Cardiac muscle cell (in vitro differentiated cells and primary cell): ENCODE data around the gene XAGE1B. TPM values are rescaled to one million over a fixed set of nuclear protein-coding genes. Genes with fewer than 3 reads are reported as not detected.
"Not testable (repeated sequence)": the region's sequence is repeated elsewhere in the genome, so short reads cannot be mapped to it uniquely, and the experiment has no call there.

Experiments used
- DNase-seq, 2 donors: peaks; one replicate each; pipeline versions ENCODE4 v3.0.0 to v3.0.0-alpha.2; 2010 to 2017; ENCODE audit warnings: low read depth in 1 of 2, low spot score in 1 of 2
- H3K27ac ChIP-seq: fragments of 200-600 bp; sonication (generic); 2 replicates; pipeline ENCODE4 v1.5.1; 2016
- H3K27me3 ChIP-seq: fragments of 200-600 bp; sonication (generic); 2 replicates; pipeline ENCODE4 v1.6.0; 2016; ENCODE audit warnings: control low read depth
- H3K36me3 ChIP-seq: fragments of 200-600 bp; sonication (generic); 2 replicates; pipeline ENCODE4 v1.5.1; 2016; ENCODE audit warnings: control low read depth
- H3K4me1 ChIP-seq: fragments of 200-600 bp; sonication (generic); 2 replicates; pipeline ENCODE4 v1.8.1; 2017; ENCODE audit warnings: low read depth, mild to moderate bottlenecking, mixed run types
- H3K4me3 ChIP-seq: fragments of 200-600 bp; sonication (generic); 2 replicates; pipeline ENCODE4 v1.5.1; 2016; ENCODE audit warnings: mild to moderate bottlenecking
- H3K9me3 ChIP-seq: fragments of 200-600 bp; sonication (generic); 2 replicates; pipeline ENCODE4 v1.5.1; 2017; ENCODE audit warnings: low read depth, mild to moderate bottlenecking, control low read depth
- polyA plus RNA-seq: library from polyadenylated mRNA; unstranded; fragments of >200 nt; fragmentation: Nextera tagmentation; extraction: Ambion mirVana; gene quantifications from 2 replicates; pipeline ENCODE4 v1.2.1, GENCODE V29; 2016
- total RNA-seq: library from RNA; depleted of rRNA; stranded (reverse); fragments of >200 nt; gene quantifications from 2 replicates; pipeline ENCODE4 v1.2.3, GENCODE V29; 2016
- TF ChIP-seq, protein P1 (sequence below): IDR thresholded peaks from 2 replicates; pipeline ENCODE4 v1.5.1; 2012; ENCODE audit warnings: low read depth, mild to moderate bottlenecking, low read length

The XAGE1B gene
- total and polyA plus RNA-seq, 2 experiments from 2014 or later: not detected

- Histone ChIP-seq H3K27ac (no peak overlapping the region), H3K27me3 (no peaks in the 10 kb centered on the region), H3K9me3 (no peaks in the 10 kb centered on the region), H3K4me3 (no peak overlapping the region), H3K36me3 (no peaks in the 10 kb centered on the region), H3K4me1 (no peaks in the 10 kb centered on the region)
- DNase-seq: no peak
- TF ChIP-seq, protein P1, sequence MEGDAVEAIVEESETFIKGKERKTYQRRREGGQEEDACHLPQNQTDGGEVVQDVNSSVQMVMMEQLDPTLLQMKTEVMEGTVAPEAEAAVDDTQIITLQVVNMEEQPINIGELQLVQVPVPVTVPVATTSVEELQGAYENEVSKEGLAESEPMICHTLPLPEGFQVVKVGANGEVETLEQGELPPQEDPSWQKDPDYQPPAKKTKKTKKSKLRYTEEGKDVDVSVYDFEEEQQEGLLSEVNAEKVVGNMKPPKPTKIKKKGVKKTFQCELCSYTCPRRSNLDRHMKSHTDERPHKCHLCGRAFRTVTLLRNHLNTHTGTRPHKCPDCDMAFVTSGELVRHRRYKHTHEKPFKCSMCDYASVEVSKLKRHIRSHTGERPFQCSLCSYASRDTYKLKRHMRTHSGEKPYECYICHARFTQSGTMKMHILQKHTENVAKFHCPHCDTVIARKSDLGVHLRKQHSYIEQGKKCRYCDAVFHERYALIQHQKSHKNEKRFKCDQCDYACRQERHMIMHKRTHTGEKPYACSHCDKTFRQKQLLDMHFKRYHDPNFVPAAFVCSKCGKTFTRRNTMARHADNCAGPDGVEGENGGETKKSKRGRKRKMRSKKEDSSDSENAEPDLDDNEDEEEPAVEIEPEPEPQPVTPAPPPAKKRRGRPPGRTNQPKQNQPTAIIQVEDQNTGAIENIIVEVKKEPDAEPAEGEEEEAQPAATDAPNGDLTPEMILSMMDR: no peak
These were observed 12.3 kb downstream of the XAGE1B start for GRCh38 chrX:52504551-52504950.

- H3K27ac ChIP-seq, H3K36me3 ChIP-seq, H3K27me3 ChIP-seq, H3K4me1 ChIP-seq, H3K9me3 ChIP-seq, DNase-seq, H3K4me3 ChIP-seq: not testable (repeated sequence)
These were observed 15.5 kb downstream of the XAGE1B start for GRCh38 chrX:52501362-52501761.

DNA sequence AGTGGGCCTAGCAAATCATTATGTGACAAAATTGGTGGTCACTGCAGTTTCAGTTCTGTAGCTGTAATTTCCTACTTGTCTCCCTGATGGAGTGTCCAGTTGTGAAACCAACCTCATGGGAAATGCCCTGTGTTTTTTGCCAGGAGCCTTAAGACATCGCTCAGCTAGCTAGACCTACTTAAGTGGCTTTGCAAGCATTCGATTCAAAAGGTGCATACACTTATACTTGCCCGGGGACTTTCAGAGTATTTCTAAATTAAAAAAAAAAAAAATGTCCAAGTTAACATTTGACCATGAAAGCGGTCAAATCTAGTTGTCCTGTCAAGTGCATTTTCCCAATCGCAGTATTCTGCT is 20.5 kb downstream of the XAGE1B start:
- H3K4me3 ChIP-seq, H3K27me3 ChIP-seq, H3K9me3 ChIP-seq, H3K4me1 ChIP-seq, H3K36me3 ChIP-seq, DNase-seq, H3K27ac ChIP-seq: not testable (repeated sequence)

DNA sequence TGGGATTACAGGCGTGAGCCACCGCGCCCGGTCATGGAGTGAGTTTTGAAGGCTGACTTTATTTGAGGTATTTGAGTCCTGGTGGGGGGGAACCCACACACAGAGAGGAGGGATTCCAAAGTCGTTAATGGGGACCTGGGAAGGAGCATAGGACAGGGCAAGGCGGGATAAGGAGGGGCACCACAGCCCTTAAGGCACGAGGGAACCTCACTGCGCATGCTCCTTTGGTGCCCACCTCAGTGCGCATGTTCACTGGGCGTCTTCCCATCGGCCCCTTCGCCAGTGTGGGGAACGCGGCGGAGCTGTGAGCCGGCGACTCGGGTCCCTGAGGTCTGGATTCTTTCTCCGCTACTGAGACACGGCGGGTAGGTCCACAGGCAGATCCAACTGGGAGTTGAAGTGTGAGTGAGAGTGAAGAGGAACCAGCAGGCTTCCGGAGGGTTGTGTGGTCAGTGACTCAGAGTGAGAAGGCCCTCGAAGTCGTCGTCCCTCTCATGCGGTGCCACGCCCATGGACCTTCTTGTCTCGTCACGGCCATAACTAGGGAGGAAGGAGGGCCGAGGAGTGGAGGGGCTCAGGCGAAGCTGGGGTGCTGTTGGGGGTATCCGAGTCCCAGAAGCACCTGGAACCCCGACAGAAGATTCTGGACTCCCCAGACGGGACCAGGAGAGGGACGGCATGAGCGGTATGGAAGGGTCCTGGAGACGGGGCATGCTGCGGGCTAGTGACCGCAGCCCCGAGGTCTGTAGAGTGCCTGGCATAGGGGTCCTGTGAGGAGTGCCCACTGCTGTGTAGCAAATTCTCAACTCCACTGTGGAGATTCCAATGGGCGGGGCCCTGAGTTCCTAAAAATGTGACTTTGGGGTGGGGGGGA is 21.1 kb downstream of the XAGE1B start, which contains the start of gene XAGE1A:
TSS of gene XAGE1A (plus strand) at position 264 of the 874 bp plus-strand sequence. CDS start 1,554 bp downstream, outside the sequence.
- H3K36me3 ChIP-seq, H3K4me1 ChIP-seq, H3K27ac ChIP-seq, DNase-seq, H3K27me3 ChIP-seq, H3K9me3 ChIP-seq, H3K4me3 ChIP-seq: not testable (repeated sequence)

DNA sequence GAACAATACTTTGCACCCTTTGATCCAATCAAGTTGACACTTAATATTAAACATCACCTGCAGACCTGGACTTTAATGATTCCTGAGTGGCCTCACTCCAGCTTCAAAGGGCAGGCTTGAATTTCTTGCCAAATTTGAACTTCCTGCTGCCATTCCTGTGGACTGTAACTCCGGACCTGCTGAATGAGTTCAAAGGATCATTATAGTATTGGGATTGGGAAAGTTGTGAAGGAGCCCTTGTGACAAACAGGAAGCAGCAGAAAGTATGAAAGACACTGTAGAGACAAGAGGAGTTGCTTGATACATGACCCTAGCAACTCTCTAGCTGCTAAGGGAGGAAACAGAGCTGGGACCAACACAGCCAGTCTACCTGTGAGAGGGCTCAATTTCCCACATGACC is 45.6 kb downstream of the XAGE1B start:
- not testable (repeated sequence) for H3K4me1 ChIP-seq, H3K27ac ChIP-seq, H3K4me3 ChIP-seq, H3K9me3 ChIP-seq, DNase-seq, H3K36me3 ChIP-seq, H3K27me3 ChIP-seq

Other genes with a start within 250 kb of the XAGE1B start
- gene XAGE2, start 148.0 kb downstream of the XAGE1B start, total RNA-seq: not detected in 2 replicates
- gene XAGE2, start 148.0 kb downstream of the XAGE1B start, polyA plus RNA-seq: not detected in 2 replicates
- gene XAGE1A, start 21.3 kb downstream of the XAGE1B start, total RNA-seq: not detected in 2 replicates
- gene XAGE1A, start 21.3 kb downstream of the XAGE1B start, polyA plus RNA-seq: not detected in 2 replicates
- not detected in 2 replicates for gene SSX7, start 137.8 kb upstream of the XAGE1B start, total RNA-seq
- not detected in 2 replicates for gene SSX7, start 137.8 kb upstream of the XAGE1B start, polyA plus RNA-seq
- not detected in 2 replicates for gene SSX2, start 190.1 kb upstream of the XAGE1B start, total RNA-seq
- gene SSX2, start 190.1 kb upstream of the XAGE1B start, polyA plus RNA-seq: not detected in 2 replicates
- not detected in 2 replicates for gene SSX2B, start 234.2 kb upstream of the XAGE1B start, total RNA-seq
- not detected in 2 replicates for gene SSX2B, start 234.2 kb upstream of the XAGE1B start, polyA plus RNA-seq